Measurements from ENCODE around the gene CDK5RAP2. TPM values are rescaled to one million over a fixed set of nuclear protein-coding genes. Genes with fewer than 3 reads are reported as not detected.
"Not testable (repeated sequence)": the region's sequence is repeated elsewhere in the genome, so short reads cannot be mapped to it uniquely, and the experiment has no call there.

CDK5RAP2 gene
- total and polyA plus RNA-seq, 2 donors: 27.3 to 44.0 TPM

DNA sequence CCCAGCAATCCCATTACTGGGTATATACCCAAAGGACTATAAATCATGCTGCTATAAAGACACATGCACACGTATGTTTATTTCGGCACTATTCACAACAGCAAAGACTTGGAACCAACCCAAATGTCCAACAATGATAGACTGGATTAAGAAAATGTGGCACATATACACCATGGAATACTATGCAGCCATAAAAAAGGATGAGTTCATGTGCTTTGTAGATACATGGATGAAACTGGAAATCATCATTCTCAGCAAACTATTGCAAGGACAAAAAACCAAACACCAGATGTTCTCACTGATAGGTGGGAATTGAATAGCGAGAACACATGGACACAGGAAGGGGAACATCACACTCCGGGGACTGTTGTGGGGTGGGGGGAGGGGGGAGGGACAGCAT, 64.0 kb downstream of the CDK5RAP2 start:
- H3K4me3 ChIP-seq (ENCODE audit: low read length in 2 of 2); H3K27ac ChIP-seq (ENCODE audit: low read depth in 1 of 2, low read length in 1 of 2); H3K4me1 ChIP-seq (ENCODE audit: control insufficient read depth in 2 of 2, insufficient read depth in 2 of 2, low read length in 2 of 2); DNase-seq (ENCODE audit: low read depth in 6 of 9, low spot score in 9 of 9); H3K9me3 ChIP-seq (ENCODE audit: control insufficient read depth in 2 of 2, insufficient read depth in 1 of 2, low read length in 1 of 2); H3K27me3 ChIP-seq (ENCODE audit: control insufficient read depth in 2 of 2, insufficient read depth in 1 of 2, low read length in 1 of 2): not testable (repeated sequence)
- 98% methylated on average over 4 of the region's 4 CpGs for WGBS
- H3K36me3 ChIP-seq (ENCODE audit: control insufficient read depth in 2 of 2, insufficient read depth in 2 of 2, low read length in 1 of 2): peaks cover 38 to 47% of the 10 kb centered on the region in 2 donors

DNA sequence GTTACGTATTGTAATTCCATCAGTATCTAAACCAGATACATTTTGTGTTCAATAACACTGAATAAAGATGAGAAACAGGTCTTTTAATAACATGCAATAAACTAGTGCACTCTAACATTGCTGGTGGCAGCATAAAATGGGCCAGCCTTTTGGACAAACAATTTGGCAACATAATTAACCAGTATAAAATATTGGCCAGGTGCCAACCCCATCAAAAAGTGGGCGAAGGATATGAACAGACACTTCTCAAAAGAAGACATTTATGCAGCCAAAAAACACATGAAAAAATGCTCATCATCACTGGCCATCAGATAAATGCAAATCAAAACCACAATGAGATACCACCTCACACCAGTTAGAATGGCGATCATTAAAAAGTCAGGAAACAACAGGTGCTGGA, 64.5 kb downstream of the CDK5RAP2 start:
- not testable (repeated sequence) for H3K9me3 ChIP-seq (ENCODE audit: control insufficient read depth in 2 of 2, insufficient read depth in 1 of 2, low read length in 1 of 2); H3K4me3 ChIP-seq (ENCODE audit: low read length in 2 of 2); H3K27ac ChIP-seq (ENCODE audit: low read depth in 1 of 2, low read length in 1 of 2); H3K4me1 ChIP-seq (ENCODE audit: control insufficient read depth in 2 of 2, insufficient read depth in 2 of 2, low read length in 2 of 2); H3K27me3 ChIP-seq (ENCODE audit: control insufficient read depth in 2 of 2, insufficient read depth in 1 of 2, low read length in 1 of 2); DNase-seq (ENCODE audit: low read depth in 6 of 9, low spot score in 9 of 9)
- 96% methylated on average over 3 of the region's 3 CpGs for WGBS
- H3K36me3 ChIP-seq (ENCODE audit: control insufficient read depth in 2 of 2, insufficient read depth in 2 of 2, low read length in 1 of 2): peaks cover 43 to 50% of the 10 kb centered on the region in 2 donors

DNA sequence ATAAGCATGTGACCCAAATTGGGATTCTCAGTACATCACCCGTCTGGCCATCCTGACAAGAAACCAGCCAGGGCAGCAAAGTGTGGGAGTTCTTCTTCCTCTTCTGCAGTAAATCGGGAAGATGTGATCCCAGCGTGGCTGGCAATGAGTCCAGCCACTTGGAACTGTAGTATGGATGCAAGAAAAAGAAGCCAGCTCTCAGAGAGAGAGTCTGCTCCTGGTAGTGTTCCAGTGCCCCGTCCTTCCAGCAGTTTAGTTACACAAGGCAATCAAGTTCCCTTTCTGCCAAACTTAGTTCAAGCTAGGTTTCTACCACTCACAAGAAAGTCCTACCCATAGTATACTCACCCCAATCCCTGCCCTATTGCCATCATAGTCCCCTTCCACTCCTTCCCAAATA, 65.6 kb downstream of the CDK5RAP2 start:
- 96% methylated on average over 4 of the region's 4 CpGs for WGBS
- H3K36me3 ChIP-seq (ENCODE audit: control insufficient read depth in 2 of 2, insufficient read depth in 2 of 2, low read length in 1 of 2): peaks cover 50 to 52% of the 10 kb centered on the region in 2 donors
- no peak overlapping the region for H3K27ac ChIP-seq (ENCODE audit: low read depth in 1 of 2, low read length in 1 of 2)
- no peaks in the 10 kb centered on the region for H3K4me1 ChIP-seq (ENCODE audit: control insufficient read depth in 2 of 2, insufficient read depth in 2 of 2, low read length in 2 of 2)
- H3K4me3 ChIP-seq (ENCODE audit: low read length in 2 of 2): no peak overlapping the region
- peaks cover 0 to 1% of the 10 kb centered on the region in 2 donors for H3K9me3 ChIP-seq (ENCODE audit: control insufficient read depth in 2 of 2, insufficient read depth in 1 of 2, low read length in 1 of 2)
- H3K27me3 ChIP-seq (ENCODE audit: control insufficient read depth in 2 of 2, insufficient read depth in 1 of 2, low read length in 1 of 2): no peaks in the 10 kb centered on the region
- DNase-seq (ENCODE audit: low read depth in 6 of 9, low spot score in 9 of 9): no peak

DNA sequence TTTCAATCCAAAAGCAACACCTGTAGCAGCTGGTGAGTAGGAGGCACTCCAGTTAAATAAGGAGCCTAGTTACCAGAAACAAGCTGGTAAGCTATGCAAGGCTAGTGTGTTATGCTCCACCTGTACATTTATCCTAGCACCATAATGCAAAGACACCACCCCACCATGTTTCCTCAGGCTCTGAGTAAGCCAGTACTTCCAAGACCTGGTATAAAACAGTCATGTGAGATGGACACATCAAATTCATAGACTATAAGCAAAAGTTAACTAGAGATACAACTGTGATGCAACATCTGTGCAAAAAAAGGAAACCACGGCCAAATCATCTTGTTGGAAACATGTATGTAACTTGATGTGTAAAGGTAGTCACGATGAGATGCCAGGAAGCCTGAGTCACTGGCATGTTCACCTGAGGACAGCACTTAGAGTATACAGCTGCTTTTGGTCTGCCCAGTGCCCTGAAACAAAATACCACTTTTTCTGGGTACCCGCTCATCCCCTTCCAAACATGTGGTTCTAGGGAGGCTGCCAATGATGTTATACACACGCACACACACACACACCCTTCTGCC, 66.1 kb downstream of the CDK5RAP2 start:
- DNase-seq (ENCODE audit: low read depth in 6 of 9, low spot score in 9 of 9): no peak
- Histone ChIP-seq H3K27me3 (ENCODE audit: control insufficient read depth in 2 of 2, insufficient read depth in 1 of 2, low read length in 1 of 2) (no peaks in the 10 kb centered on the region), H3K27ac (ENCODE audit: low read depth in 1 of 2, low read length in 1 of 2) (no peak overlapping the region), H3K36me3 (ENCODE audit: control insufficient read depth in 2 of 2, insufficient read depth in 2 of 2, low read length in 1 of 2) (peaks cover 54 to 55% of the 10 kb centered on the region in 2 donors), H3K9me3 (ENCODE audit: control insufficient read depth in 2 of 2, insufficient read depth in 1 of 2, low read length in 1 of 2) (peaks cover 0 to 1% of the 10 kb centered on the region in 2 donors), H3K4me3 (ENCODE audit: low read length in 2 of 2) (no peak overlapping the region), H3K4me1 (ENCODE audit: control insufficient read depth in 2 of 2, insufficient read depth in 2 of 2, low read length in 2 of 2) (no peaks in the 10 kb centered on the region)
- 94% methylated on average over 4 of the region's 4 CpGs for WGBS

DNA sequence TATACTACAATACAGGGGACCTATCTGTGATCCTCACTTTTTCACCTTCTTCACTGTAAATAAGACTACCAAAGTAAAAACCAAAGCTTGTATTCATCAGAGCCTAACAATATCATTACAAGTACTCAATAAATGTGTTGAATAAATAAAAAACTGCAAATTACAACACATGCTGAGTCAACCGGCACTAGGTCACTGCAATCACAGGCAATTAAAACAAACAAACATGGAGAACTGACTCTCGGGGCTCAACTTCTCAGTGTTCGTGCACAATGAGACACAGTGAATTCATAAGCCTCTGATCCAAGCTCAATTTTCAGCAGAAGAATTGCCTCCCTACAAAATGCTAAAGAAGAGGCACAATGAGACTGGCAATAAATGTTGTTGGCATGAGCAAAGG, 69.2 kb downstream of the CDK5RAP2 start:
- no peaks in the 10 kb centered on the region for H3K9me3 ChIP-seq (ENCODE audit: control insufficient read depth in 2 of 2, insufficient read depth in 1 of 2, low read length in 1 of 2)
- H3K36me3 ChIP-seq (ENCODE audit: control insufficient read depth in 2 of 2, insufficient read depth in 2 of 2, low read length in 1 of 2): peaks cover 53 to 57% of the 10 kb centered on the region in 2 donors
- no peak for DNase-seq (ENCODE audit: low read depth in 6 of 9, low spot score in 9 of 9)
- H3K4me3 ChIP-seq (ENCODE audit: low read length in 2 of 2): no peak overlapping the region
- no peak overlapping the region for H3K27ac ChIP-seq (ENCODE audit: low read depth in 1 of 2, low read length in 1 of 2)
- WGBS: 98% methylated on average over 3 of the region's 3 CpGs
- H3K4me1 ChIP-seq (ENCODE audit: control insufficient read depth in 2 of 2, insufficient read depth in 2 of 2, low read length in 2 of 2): no peaks in the 10 kb centered on the region
- H3K27me3 ChIP-seq (ENCODE audit: control insufficient read depth in 2 of 2, insufficient read depth in 1 of 2, low read length in 1 of 2): no peaks in the 10 kb centered on the region

DNA sequence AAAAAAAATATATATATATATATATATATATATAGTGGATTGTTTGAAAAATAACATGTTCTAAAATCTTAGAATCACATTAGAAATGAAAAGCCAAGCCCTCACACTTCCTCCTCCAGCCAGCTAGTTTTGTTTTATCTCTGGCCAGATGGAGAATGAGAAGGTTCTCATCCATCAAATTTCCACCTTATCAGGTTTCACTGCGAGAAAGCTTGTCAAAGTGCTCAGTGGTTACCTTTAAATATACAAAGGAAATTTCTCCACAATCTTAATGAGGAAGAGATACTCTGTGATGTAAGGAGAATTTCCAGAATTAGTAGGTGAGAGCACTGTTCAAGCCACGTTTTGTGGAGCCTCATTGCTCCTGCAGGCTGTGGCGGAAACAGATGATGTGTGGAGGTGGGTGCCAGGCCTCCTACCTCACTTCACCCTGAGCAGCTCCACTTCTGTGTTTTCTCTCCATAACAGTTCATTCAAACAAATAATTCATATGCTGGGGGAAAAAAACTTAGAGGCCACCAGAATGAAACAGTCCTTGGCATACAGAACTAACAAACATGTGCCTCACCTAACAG, 71.9 kb downstream of the CDK5RAP2 start:
- Histone ChIP-seq H3K27ac (ENCODE audit: low read depth in 1 of 2, low read length in 1 of 2) (no peak overlapping the region), H3K4me1 (ENCODE audit: control insufficient read depth in 2 of 2, insufficient read depth in 2 of 2, low read length in 2 of 2) (no peaks in the 10 kb centered on the region), H3K36me3 (ENCODE audit: control insufficient read depth in 2 of 2, insufficient read depth in 2 of 2, low read length in 1 of 2) (peaks cover 53 to 54% of the 10 kb centered on the region in 2 donors), H3K9me3 (ENCODE audit: control insufficient read depth in 2 of 2, insufficient read depth in 1 of 2, low read length in 1 of 2) (no peaks in the 10 kb centered on the region), H3K27me3 (ENCODE audit: control insufficient read depth in 2 of 2, insufficient read depth in 1 of 2, low read length in 1 of 2) (no peaks in the 10 kb centered on the region), H3K4me3 (ENCODE audit: low read length in 2 of 2) (no peak overlapping the region)
- no peak for DNase-seq (ENCODE audit: low read depth in 6 of 9, low spot score in 9 of 9)
- WGBS: 96% methylated on average over 3 of the region's 3 CpGs

DNA sequence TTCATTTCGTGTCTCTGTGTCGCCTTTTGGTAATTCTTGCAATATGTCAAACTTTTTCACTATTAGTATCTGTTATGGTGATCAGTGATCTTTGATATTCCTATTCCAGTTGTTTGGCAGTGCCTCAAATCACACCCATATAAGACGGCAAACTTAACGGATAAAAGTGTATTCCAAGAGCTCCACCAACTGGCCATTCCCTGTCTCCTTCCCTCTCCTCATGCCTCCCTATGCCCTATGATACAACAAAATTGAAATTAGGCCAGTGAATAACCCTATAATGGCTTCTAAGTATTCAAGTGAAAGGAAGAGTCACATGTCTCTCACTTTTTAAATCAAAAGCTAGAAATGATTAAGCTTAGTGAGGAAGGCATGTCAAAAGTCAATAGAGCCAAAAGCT, 74.8 kb downstream of the CDK5RAP2 start:
- H3K9me3 ChIP-seq (ENCODE audit: control insufficient read depth in 2 of 2, insufficient read depth in 1 of 2, low read length in 1 of 2): no peaks in the 10 kb centered on the region
- WGBS: 96% methylated on average over 4 of the region's 4 CpGs
- no peak overlapping the region for H3K4me3 ChIP-seq (ENCODE audit: low read length in 2 of 2)

DNA sequence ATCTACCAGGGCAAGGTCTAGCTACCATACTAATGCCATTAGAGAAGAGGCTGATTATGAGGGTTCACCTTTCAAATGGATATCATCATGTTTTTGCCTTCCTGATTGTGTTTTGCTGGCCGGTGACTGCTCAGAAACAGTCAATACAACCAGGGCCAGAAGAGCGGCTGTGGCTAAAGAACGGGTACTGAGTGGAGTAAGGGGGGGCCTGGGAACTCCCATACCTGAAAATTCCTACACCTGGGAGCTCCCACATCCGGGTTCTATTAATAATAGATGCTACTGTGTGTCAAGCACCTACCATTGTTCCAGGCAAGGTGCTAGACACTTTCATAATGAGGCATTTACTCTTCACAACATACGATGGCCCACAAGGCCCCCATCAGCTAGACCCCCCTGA, 79.2 kb downstream of the CDK5RAP2 start:
- 98% methylated on average over 5 of the region's 5 CpGs for WGBS
- no peak for DNase-seq (ENCODE audit: low read depth in 6 of 9, low spot score in 9 of 9)
- H3K27me3 ChIP-seq (ENCODE audit: control insufficient read depth in 2 of 2, insufficient read depth in 1 of 2, low read length in 1 of 2): no peaks in the 10 kb centered on the region
- peaks cover 16% of the 10 kb centered on the region in 2 donors for H3K36me3 ChIP-seq (ENCODE audit: control insufficient read depth in 2 of 2, insufficient read depth in 2 of 2, low read length in 1 of 2)
- no peaks in the 10 kb centered on the region for H3K9me3 ChIP-seq (ENCODE audit: control insufficient read depth in 2 of 2, insufficient read depth in 1 of 2, low read length in 1 of 2)
- H3K4me3 ChIP-seq (ENCODE audit: low read length in 2 of 2): no peak overlapping the region
- no peaks in the 10 kb centered on the region for H3K4me1 ChIP-seq (ENCODE audit: control insufficient read depth in 2 of 2, insufficient read depth in 2 of 2, low read length in 2 of 2)
- no peak overlapping the region for H3K27ac ChIP-seq (ENCODE audit: low read depth in 1 of 2, low read length in 1 of 2)

More for the DNA sequence above, 74.8 kb downstream of the CDK5RAP2 start:
- peaks cover 35 to 41% of the 10 kb centered on the region in 2 donors for H3K36me3 ChIP-seq (ENCODE audit: control insufficient read depth in 2 of 2, insufficient read depth in 2 of 2, low read length in 1 of 2)
- H3K4me1 ChIP-seq (ENCODE audit: control insufficient read depth in 2 of 2, insufficient read depth in 2 of 2, low read length in 2 of 2): no peaks in the 10 kb centered on the region
- no peak for DNase-seq (ENCODE audit: low read depth in 6 of 9, low spot score in 9 of 9)
- no peak overlapping the region for H3K27ac ChIP-seq (ENCODE audit: low read depth in 1 of 2, low read length in 1 of 2)
- no peaks in the 10 kb centered on the region for H3K27me3 ChIP-seq (ENCODE audit: control insufficient read depth in 2 of 2, insufficient read depth in 1 of 2, low read length in 1 of 2)

DNA sequence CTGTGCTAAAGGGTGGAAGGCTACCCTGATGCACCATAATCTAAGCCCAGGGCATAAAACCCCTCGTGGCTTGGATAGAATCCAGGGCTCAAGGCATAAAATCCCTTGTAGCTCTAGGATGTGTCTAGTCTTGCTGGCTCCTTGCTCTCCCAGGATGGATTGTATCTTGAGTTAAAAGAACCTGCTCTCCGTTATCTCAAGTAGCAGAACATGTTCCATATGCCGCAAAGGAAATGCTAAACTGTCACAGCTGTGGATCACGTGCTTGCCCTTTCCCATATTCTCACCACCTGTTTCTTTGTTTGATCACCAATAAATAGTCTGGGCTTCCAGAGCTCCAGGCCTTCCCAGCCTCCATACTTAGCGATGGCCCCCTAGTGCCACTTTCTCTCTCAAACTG, 82.1 kb downstream of the CDK5RAP2 start:
- not testable (repeated sequence) for DNase-seq (ENCODE audit: low read depth in 6 of 9, low spot score in 9 of 9); H3K4me3 ChIP-seq (ENCODE audit: low read length in 2 of 2); H3K27me3 ChIP-seq (ENCODE audit: control insufficient read depth in 2 of 2, insufficient read depth in 1 of 2, low read length in 1 of 2); H3K36me3 ChIP-seq (ENCODE audit: control insufficient read depth in 2 of 2, insufficient read depth in 2 of 2, low read length in 1 of 2); H3K27ac ChIP-seq (ENCODE audit: low read depth in 1 of 2, low read length in 1 of 2); H3K9me3 ChIP-seq (ENCODE audit: control insufficient read depth in 2 of 2, insufficient read depth in 1 of 2, low read length in 1 of 2); H3K4me1 ChIP-seq (ENCODE audit: control insufficient read depth in 2 of 2, insufficient read depth in 2 of 2, low read length in 2 of 2)
- 97% methylated on average over 5 of the region's 5 CpGs for WGBS
